ENCODE data around the gene ST3GAL6. TPM values are rescaled to one million over a fixed set of nuclear protein-coding genes. Genes with fewer than 3 reads are reported as not detected.

Gene ST3GAL6
- total and polyA plus RNA-seq, 9 of the 15 experiments (the other 6 are each of a cell fraction or from before 2014, with no cell fraction given), result 0.14 TPM; not detected in 8

DNA sequence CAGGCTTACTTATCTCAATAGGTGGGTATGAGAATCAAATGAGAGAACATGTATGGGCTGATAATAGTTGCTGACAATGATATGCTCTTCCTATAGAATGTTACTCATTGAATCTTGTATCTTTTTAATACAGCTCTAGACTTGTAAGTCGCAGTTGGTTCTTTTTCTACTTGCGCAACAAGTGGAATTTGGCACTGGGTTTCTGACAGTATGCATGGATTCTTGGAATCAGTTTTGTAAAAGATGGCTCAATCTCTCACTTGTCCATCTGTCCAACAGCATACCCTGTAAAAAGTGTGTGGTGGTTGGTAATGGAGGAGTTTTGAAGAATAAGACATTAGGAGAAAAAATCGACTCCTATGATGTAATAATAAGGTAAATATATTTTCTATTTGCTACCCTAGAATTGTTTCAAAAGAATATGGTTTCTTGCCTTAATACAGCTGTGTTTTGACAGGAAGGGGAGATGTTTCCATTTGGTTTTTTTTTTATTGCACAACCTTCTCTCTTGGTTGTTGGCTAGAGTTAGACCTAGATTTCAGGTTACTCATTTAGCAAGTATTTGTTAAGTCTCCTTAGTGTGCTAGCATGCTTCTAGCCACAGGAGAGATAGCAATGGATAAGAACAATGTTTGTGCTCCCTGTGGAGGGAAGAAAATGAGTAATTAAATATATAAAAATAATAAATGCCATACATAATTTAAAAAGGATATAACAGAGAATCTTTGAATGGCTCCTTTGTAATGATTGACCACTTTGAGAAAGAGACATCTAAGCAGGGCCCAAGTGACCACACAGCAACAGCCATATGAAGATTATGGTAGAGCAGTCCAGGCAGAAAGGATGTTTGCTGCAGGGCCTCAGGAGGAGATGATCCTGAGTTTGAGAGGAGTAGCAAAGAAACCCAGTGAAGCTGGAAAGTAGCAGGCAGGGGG lies 21.8 kb downstream of the ST3GAL6 start:
- H3K36me3 ChIP-seq (ENCODE audit: control insufficient read depth, insufficient read depth, low read length), result no peaks in the 10 kb centered on the region
- no peak for DNase-seq (ENCODE audit: extremely low read depth in 1 of 4, low spot score in 3 of 4)
- no peaks in the 10 kb centered on the region for H3K9me1 ChIP-seq (ENCODE audit: control insufficient read depth, insufficient read depth, low read length)
- H3K27me3 ChIP-seq (ENCODE audit: control insufficient read depth in 2 of 2, insufficient read depth in 2 of 2, low read length in 2 of 2), result 0 out of 5 replicates have a peak, but pooled peaks cover 0 to 3% of the 10 kb centered on the region in 2 experiments
- no peak for TF ChIP-seq SAFB2 (IDR thresholded peaks at IDR 0.05; ENCODE audit: borderline replicate concordance, low read depth, low read length, severe bottlenecking)
- TF ChIP-seq, protein P1, sequence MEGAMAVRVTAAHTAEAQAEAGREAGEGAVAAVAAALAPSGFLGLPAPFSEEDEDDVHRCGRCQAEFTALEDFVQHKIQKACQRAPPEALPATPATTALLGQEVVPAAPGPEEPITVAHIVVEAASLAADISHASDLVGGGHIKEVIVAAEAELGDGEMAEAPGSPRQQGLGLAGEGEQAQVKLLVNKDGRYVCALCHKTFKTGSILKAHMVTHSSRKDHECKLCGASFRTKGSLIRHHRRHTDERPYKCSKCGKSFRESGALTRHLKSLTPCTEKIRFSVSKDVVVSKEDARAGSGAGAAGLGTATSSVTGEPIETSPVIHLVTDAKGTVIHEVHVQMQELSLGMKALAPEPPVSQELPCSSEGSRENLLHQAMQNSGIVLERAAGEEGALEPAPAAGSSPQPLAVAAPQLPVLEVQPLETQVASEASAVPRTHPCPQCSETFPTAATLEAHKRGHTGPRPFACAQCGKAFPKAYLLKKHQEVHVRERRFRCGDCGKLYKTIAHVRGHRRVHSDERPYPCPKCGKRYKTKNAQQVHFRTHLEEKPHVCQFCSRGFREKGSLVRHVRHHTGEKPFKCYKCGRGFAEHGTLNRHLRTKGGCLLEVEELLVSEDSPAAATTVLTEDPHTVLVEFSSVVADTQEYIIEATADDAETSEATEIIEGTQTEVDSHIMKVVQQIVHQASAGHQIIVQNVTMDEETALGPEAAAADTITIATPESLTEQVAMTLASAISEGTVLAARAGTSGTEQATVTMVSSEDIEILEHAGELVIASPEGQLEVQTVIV (CRISPR knock-in tag; IDR thresholded peaks at IDR 0.05; ENCODE audit: borderline replicate concordance), result no peak
- no peak for TF ChIP-seq JUN (IDR thresholded peaks at IDR 0.05; ENCODE audit: borderline replicate concordance, low read depth, low read length)
- TF ChIP-seq JUN (CRISPR knock-in tag; IDR thresholded peaks at IDR 0.05; ENCODE audit: borderline replicate concordance), result no peak
- TF ChIP-seq CEBPG (CRISPR knock-in tag; IDR thresholded peaks at IDR 0.05), result no peak
- peak in 1 of 2 experiments; percentile 35; a peak in 3 of 4 replicates for TF ChIP-seq CEBPG (tag; conservative IDR thresholded peaks at IDR 0.05 in 1 of 2, IDR thresholded peaks at IDR 0.05 in 1 of 2)
- no peak for TF ChIP-seq ZNF165 (CRISPR knock-in tag; IDR thresholded peaks at IDR 0.05; ENCODE audit: borderline replicate concordance)
- TF ChIP-seq SRSF1 (IDR thresholded peaks at IDR 0.05; ENCODE audit: low read depth, low read length), result no peak
- H3K4me1 ChIP-seq (replicated peaks in 1 of 2; ENCODE audit: control insufficient read depth in 2 of 2, insufficient read depth in 2 of 2, low read length in 2 of 2), result no peaks in the 10 kb centered on the region
- intact Hi-C loops (cut with micrococcal nuclease) (no loop called here), in situ Hi-C loops (cut with MboI) (no loop called here)
- no peak overlapping the region for H3K9ac ChIP-seq (ENCODE audit: insufficient read depth in 1 of 2, low read depth in 2 of 2, low read length in 2 of 2)
- FAIRE-seq, result no peak
- no peaks in the 10 kb centered on the region for H3K9me3 ChIP-seq (replicated peaks; ENCODE audit: control insufficient read depth, insufficient read depth, low read depth, low read length)
- no peaks in the 10 kb centered on the region for H4K20me1 ChIP-seq (replicated peaks; ENCODE audit: control insufficient read depth, insufficient read depth, low read length)
- no peak for ATAC-seq
- H3K27ac ChIP-seq (ENCODE audit: extremely low read depth, low read depth, low read length), result no peak overlapping the region
- WGBS (ENCODE audit: insufficient coverage, low coverage, missing lambda C conversion rate), result 0% methylated on average over 3 of the region's 3 CpGs
- no peak overlapping the region for H3K4me3 ChIP-seq
- BruUV-seq (replicated peaks), result no TSS peak
- ChIA-PET POLR2A (no interaction called here), CTCF (ENCODE audit: low intra/inter-chr PET ratio) (no interaction called here)
- no peak overlapping the region for H3K4me2 ChIP-seq (ENCODE audit: insufficient read depth, low read length)
- H2AFZ ChIP-seq (ENCODE audit: low read depth, low read length), result no peak overlapping the region
- H3K79me2 ChIP-seq (ENCODE audit: control insufficient read depth, insufficient read depth, low read length), result no peaks in the 10 kb centered on the region

All from K562 (cell line).